NT2/D1 (cell line): ENCODE results near the gene TMEM150C.

Experiments
- SUZ12 ChIP-seq: IDR thresholded peaks from 2 replicates; pipeline ENCODE4 v1.6.1; 2011; ENCODE audit not compliant: insufficient read length, insufficient read depth; ENCODE audit errors: extremely low read depth
- YY1 ChIP-seq: IDR thresholded peaks from 2 replicates; pipeline ENCODE4 v1.6.1; 2011; ENCODE audit not compliant: insufficient read length, insufficient read depth
- ZNF274 ChIP-seq: IDR thresholded peaks from 2 replicates; pipeline ENCODE4 v1.6.1; 2011; ENCODE audit warnings: mild to moderate bottlenecking, low read depth, low read length

GRCh38 chr4:82495666-82496065 is 66.1 kb downstream of the TMEM150C start:
- no peak for TF ChIP-seq SUZ12
- TF ChIP-seq ZNF274: no peak
- no peak for TF ChIP-seq YY1
